GM08714 (cell line): Measurements from ENCODE around the gene PRM1.

ENCODE experiments used
- H3K4me3 ChIP-seq: fragments of 200-500 bp; sonication (Bioruptor generic); 2 replicates; pipeline ENCODE4 v1.5.1; 2014; ENCODE audit warnings: mild to moderate bottlenecking, low read length, inconsistent platforms
- ZNF274 ChIP-seq: IDR thresholded peaks from 2 replicates; pipeline ENCODE4 v1.6.1; 2012; ENCODE audit warnings: mild to moderate bottlenecking, low read depth, low read length

PRM1 gene

GRCh38 chr16:11263737-11264136 lies 17.4 kb downstream of the PRM1 start:
- H3K4me3 ChIP-seq = no peak overlapping the region
- no peak for TF ChIP-seq ZNF274

- TF ChIP-seq ZNF274 = no peak
- H3K4me3 ChIP-seq = no peak overlapping the region
These were observed 18.2 kb downstream of the PRM1 start for GRCh38 chr16:11262915-11263314.

- H3K4me3 ChIP-seq = no peak overlapping the region
- no peak for TF ChIP-seq ZNF274
These were observed 20.5 kb downstream of the PRM1 start for GRCh38 chr16:11260596-11260966.

- no peak overlapping the region for H3K4me3 ChIP-seq
- no peak for TF ChIP-seq ZNF274
These were observed 21.2 kb downstream of the PRM1 start for GRCh38 chr16:11259655-11260595.

GRCh38 chr16:11258553-11259492 lies 22.3 kb downstream of the PRM1 start:
- no peak for TF ChIP-seq ZNF274
- H3K4me3 ChIP-seq = no peak overlapping the region; the same call in 1 of the 2 replicates

- peak overlapping the region; percentile 86; the same call in 1 of the 2 replicates for H3K4me3 ChIP-seq
- no peak for TF ChIP-seq ZNF274
These were observed 23.8 kb downstream of the PRM1 start for GRCh38 chr16:11257131-11257938.

GRCh38 chr16:11256661-11257130 lies 24.4 kb downstream of the PRM1 start:
- TF ChIP-seq ZNF274 = no peak
- H3K4me3 ChIP-seq = peak overlapping the region; percentile 86

GRCh38 chr16:11255737-11256660 lies 25.1 kb downstream of the PRM1 start, which contains the start of gene SOCS1:
Gene SOCS1, minus strand, starts transcription at chr16:11256204. Its CDS starts 726 bp downstream, at chr16:11255478.
- TF ChIP-seq ZNF274 = no peak
- H3K4me3 ChIP-seq = peak within 1 kb of the TSS; percentile 90

GRCh38 chr16:11254913-11255736 lies 26.0 kb downstream of the PRM1 start:
- peak overlapping the region; percentile 90 for H3K4me3 ChIP-seq
- no peak for TF ChIP-seq ZNF274

- H3K4me3 ChIP-seq = peak overlapping the region; percentile 90
- no peak for TF ChIP-seq ZNF274
These were observed 26.9 kb downstream of the PRM1 start for GRCh38 chr16:11253995-11254912.
